GM19240 (cell line): ENCODE data around the gene BLTP1.
"Not testable (repeated sequence)": the region's sequence is repeated elsewhere in the genome, so short reads cannot be mapped to it uniquely, and the experiment has no call there.

Experiments used
- DNase-seq: peaks from one replicate; pipeline ENCODE4 v3.0.0; 2011; ENCODE audit warnings: low spot score; ENCODE audit not compliant: insufficient read length

The BLTP1 gene, protein sequence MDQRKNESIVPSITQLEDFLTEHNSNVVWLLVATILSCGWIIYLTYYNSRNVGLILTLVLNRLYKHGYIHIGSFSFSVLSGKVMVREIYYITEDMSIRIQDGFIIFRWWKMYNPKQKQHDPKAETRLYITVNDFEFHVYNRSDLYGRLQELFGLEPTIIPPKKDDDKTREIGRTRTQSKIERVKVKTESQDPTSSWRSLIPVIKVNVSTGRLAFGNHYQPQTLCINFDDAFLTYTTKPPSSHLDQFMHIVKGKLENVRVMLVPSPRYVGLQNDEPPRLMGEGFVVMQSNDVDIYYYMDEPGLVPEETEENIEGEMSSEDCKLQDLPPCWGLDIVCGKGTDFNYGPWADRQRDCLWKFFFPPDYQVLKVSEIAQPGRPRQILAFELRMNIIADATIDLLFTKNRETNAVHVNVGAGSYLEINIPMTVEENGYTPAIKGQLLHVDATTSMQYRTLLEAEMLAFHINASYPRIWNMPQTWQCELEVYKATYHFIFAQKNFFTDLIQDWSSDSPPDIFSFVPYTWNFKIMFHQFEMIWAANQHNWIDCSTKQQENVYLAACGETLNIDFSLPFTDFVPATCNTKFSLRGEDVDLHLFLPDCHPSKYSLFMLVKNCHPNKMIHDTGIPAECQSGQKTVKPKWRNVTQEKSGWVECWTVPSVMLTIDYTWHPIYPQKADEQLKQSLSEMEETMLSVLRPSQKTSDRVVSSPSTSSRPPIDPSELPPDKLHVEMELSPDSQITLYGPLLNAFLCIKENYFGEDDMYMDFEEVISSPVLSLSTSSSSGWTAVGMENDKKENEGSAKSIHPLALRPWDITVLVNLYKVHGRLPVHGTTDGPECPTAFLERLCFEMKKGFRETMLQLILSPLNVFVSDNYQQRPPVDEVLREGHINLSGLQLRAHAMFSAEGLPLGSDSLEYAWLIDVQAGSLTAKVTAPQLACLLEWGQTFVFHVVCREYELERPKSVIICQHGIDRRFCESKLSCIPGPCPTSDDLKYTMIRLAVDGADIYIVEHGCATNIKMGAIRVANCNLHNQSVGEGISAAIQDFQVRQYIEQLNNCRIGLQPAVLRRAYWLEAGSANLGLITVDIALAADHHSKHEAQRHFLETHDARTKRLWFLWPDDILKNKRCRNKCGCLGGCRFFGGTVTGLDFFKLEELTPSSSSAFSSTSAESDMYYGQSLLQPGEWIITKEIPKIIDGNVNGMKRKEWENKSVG (N-terminal part only)

DNA sequence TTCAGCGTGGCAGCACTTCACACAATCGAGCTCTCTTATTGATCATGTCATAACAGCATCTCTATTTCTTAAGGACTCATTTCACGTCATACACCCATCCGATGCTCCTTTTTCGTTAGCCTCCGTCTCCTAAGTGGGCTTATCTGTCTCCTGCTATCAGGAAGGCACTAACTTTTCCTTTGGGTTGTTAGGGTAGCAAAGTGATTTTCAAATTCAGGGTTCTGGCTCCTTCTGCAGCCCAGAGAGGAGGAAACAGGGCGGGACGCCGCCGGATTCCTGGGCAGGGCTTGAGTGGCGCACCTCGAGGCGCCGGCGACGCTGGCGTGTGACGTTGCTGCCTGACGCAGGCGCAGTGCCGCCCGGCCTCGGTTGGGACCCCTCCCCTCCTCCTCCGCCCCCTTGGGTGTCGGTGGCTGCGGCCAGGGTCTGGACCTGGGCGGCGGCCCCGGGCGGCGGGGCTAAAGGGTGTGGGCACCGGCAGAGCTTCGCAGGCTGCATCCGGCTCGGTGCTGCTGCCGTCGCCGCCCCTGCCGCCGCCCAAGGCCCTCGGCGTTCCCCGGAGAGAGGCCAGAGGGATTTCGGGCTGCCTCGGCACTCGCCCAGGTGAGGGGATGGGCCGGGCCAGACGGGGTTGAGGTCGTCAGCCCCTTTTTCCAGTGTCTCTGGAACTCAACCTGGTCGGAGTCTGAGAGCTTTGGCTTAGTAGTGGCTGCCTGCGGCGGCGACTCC is at the start of gene BLTP1:
BLTP1 (plus strand) TSS at position 350 of the 729 bp plus-strand sequence. CDS start 18,317 bp downstream, outside the sequence.
- peak; percentile 76 for DNase-seq

- DNase-seq: no peak
Measured at GRCh38 chr4:122104184-122104583, 47.9 kb upstream of the BLTP1 start.

DNA sequence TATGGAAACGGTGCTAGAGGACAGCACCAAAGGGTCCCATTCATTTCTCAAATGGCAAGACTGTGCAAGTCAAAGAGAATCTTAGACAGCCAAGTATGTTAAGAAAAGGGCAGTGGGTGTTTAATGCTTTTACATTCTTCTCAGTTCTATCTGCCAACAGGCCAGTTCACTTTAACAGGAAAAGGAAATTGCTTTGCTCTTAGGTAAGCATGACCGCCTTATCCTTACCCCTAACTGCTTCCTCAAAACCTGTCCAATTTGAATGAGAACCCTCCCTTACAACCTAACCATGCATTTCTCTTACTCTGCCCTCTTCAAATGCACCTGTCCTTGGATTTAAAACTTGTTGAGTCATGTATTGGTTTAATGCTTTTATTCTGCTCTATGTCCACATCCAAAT is 44.5 kb upstream of the BLTP1 start:
- DNase-seq: no peak

- DNase-seq: not testable (repeated sequence)
Measured at GRCh38 chr4:122110304-122110703, 41.8 kb upstream of the BLTP1 start.

DNA sequence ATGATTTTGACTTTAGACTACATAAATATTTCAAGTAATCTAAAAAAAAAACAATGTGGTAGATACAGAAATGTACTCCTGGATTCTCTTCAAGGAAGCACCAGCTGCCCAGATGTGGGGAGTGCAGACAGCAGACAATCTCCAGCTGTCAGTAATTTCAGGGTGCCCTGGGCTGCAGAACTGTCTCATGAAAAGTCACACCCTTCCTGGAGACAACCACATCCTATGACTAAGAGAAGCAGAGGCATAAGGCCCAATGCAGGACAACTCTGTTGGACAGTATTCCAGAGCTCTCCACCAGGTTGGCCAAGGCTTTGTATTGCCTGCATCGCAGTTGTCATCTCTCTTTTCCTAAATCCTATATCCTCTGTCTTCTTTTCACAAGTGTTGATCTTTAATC is 34.4 kb upstream of the BLTP1 start:
- DNase-seq: no peak

- no peak for DNase-seq
Measured at GRCh38 chr4:122118243-122118642, 33.9 kb upstream of the BLTP1 start.

DNA sequence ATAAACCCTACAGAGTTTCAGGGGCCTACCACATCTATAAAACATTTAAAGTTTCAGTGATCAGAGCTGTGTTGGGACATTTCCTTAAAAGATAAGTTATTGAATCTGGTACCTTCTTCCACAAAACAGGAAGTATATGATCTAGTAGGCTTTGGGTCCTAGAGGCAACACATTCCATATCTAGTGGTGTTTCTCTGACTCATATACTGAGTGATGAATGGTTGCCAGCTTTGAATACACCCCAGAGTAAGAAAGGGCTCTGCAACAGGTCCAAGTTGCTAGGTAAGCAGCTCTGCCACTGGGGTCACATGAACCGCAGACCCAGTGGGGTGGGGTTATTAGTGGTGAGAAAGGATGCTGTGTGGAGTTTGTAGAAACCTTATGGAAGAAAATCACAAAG is 32.4 kb upstream of the BLTP1 start:
- no peak for DNase-seq

- no peak for DNase-seq
Measured at GRCh38 chr4:122121593-122121992, 30.5 kb upstream of the BLTP1 start.

GRCh38 chr4:122122083-122122482 is 30.0 kb upstream of the BLTP1 start:
- DNase-seq: no peak

- DNase-seq: no peak
Measured at GRCh38 chr4:122129061-122129460, 23.1 kb upstream of the BLTP1 start.

- no peak for DNase-seq
Measured at GRCh38 chr4:122131562-122132157, 20.5 kb upstream of the BLTP1 start.

GRCh38 chr4:122132891-122133290 is 19.2 kb upstream of the BLTP1 start:
- DNase-seq: no peak

- DNase-seq: no peak
Measured at GRCh38 chr4:122139139-122139538, 13.0 kb upstream of the BLTP1 start.

- no peak for DNase-seq
Measured at GRCh38 chr4:122140834-122141233, 11.3 kb upstream of the BLTP1 start.

- DNase-seq: no peak
Measured at GRCh38 chr4:122142687-122143086, 9.4 kb upstream of the BLTP1 start.

- DNase-seq: no peak
Measured at GRCh38 chr4:122146652-122147051, 5.5 kb upstream of the BLTP1 start.

GRCh38 chr4:122150931-122151330 is 1.2 kb upstream of the BLTP1 start:
- no peak for DNase-seq

- DNase-seq: no peak
Measured at GRCh38 chr4:122152711-122153226, 638 bp downstream of the BLTP1 start.

DNA sequence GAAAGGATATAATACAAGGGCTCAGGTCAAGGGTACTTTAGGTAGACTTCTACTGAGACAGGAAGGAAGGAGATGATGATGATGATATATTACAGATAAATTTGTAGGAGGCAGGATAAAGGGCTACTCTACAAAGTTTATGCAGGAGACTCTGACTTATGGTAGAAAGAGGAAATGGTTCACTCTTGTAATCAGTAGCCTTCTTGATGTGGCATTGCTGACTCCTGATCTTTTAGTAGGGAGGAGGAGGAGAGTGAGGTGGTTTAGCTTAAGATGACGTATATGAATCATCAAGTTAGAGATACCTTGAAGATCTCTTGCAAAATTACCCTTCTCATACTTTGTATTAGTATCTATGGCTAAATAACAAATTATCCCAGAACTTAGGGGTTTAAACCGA is 4.7 kb downstream of the BLTP1 start:
- DNase-seq: no peak

- DNase-seq: no peak
Measured at GRCh38 chr4:122163301-122163700, 11.2 kb downstream of the BLTP1 start.
